Loucy (cell line): ENCODE data around the gene CCDC33.

Source experiments
- H2AFZ ChIP-seq: fragments of 200-600 bp; sonication (generic); 2 replicates; pipeline ENCODE4 v1.6.0; 2016; ENCODE audit warnings: antibody characterized with exemption, mild to moderate bottlenecking, low read length, moderate library complexity
- H3F3A ChIP-seq: fragments of 200-600 bp; 2 replicates; pipeline ENCODE4 v1.6.0; 2016; ENCODE audit warnings: antibody characterized with exemption, low read depth, mild to moderate bottlenecking
- H3K27me3 ChIP-seq: fragments of 200-600 bp; sonication (generic); 2 replicates; pipeline ENCODE4 v1.6.1; 2014; ENCODE audit warnings: low read length, mild to moderate bottlenecking; ENCODE audit not compliant: insufficient read depth, poor library complexity, severe bottlenecking
- H3K36me3 ChIP-seq: fragments of 200-600 bp; sonication (generic); 2 replicates; pipeline ENCODE4 v1.6.1; 2016; ENCODE audit warnings: low read length; ENCODE audit not compliant: insufficient read depth
- H3K4me1 ChIP-seq: fragments of 200-600 bp; sonication (generic); 2 replicates; pipeline ENCODE4 v1.5.1; 2014; ENCODE audit warnings: low read length, mild to moderate bottlenecking; ENCODE audit not compliant: insufficient read depth, poor library complexity, severe bottlenecking
- H3K4me2 ChIP-seq: fragments of 200-600 bp; sonication (generic); 2 replicates; pipeline ENCODE4 v1.6.0; 2014; ENCODE audit warnings: antibody characterized with exemption, low read length, low read depth, mild to moderate bottlenecking; ENCODE audit not compliant: poor library complexity, severe bottlenecking
- H3K4me3 ChIP-seq: fragments of 200-600 bp; sonication (generic); 2 replicates; pipeline ENCODE4 v1.5.1; 2014; ENCODE audit warnings: low read length, mild to moderate bottlenecking, mixed read lengths; ENCODE audit not compliant: poor library complexity, severe bottlenecking
- H3K79me2 ChIP-seq: fragments of 200-600 bp; sonication (generic); 2 replicates; pipeline ENCODE4 v1.6.1; 2014; ENCODE audit warnings: low read length; ENCODE audit not compliant: insufficient read depth
- H3K9ac ChIP-seq: fragments of 200-600 bp; sonication (generic); 2 replicates; pipeline ENCODE4 v1.6.0; 2014; ENCODE audit warnings: mild to moderate bottlenecking, low read depth, low read length, moderate library complexity; ENCODE audit not compliant: poor library complexity, severe bottlenecking
- H3K9me2 ChIP-seq: fragments of 200-600 bp; sonication (generic); replicated peaks from 2 replicates; pipeline ENCODE4 v1.6.1; 2016; ENCODE audit warnings: low read depth, low read length, mixed read lengths
- H3K9me3 ChIP-seq: fragments of 200-600 bp; sonication (generic); 2 replicates; pipeline ENCODE4 v1.6.1; 2014; ENCODE audit warnings: mild to moderate bottlenecking, antibody characterized with exemption, low read length, low read depth; ENCODE audit not compliant: insufficient read depth
- H4K20me1 ChIP-seq: fragments of 200-600 bp; sonication (generic); 2 replicates; pipeline ENCODE4 v1.6.0; 2014; ENCODE audit warnings: antibody characterized with exemption, low read length, mild to moderate bottlenecking; ENCODE audit not compliant: insufficient read depth, poor library complexity, severe bottlenecking
- EZH2phosphoT487 ChIP-seq: fragments of 200-600 bp; IDR thresholded peaks from 2 replicates; pipeline ENCODE4 v1.6.1; 2018; ENCODE audit warnings: antibody characterized with exemption, mild to moderate bottlenecking, moderate library complexity, borderline replicate concordance
- TF ChIP-seq, protein P1 (sequence below): fragments of 200-600 bp; sonication (generic); conservative IDR thresholded peaks from 2 replicates; pipeline ENCODE4 v1.5.1; 2014; ENCODE audit warnings: mild to moderate bottlenecking, antibody characterized with exemption, low read length

The CCDC33 gene

GRCh38 chr15:74215958-74216357, 20.2 kb upstream of the CCDC33 start:
- Histone ChIP-seq H4K20me1 (no peaks in the 10 kb centered on the region), H3K9me3 (no peaks in the 10 kb centered on the region), H3K27me3 (no peaks in the 10 kb centered on the region), H3K4me1 (peaks cover 45% of the 10 kb centered on the region), H2AFZ (no peak overlapping the region), H3K9me2 (no peaks in the 10 kb centered on the region), H3K4me2 (no peak overlapping the region), H3K79me2 (peaks cover 3% of the 10 kb centered on the region; the same call in 1 of the 2 replicates), H3F3A (no peaks in the 10 kb centered on the region), H3K4me3 (no peak overlapping the region), H3K9ac (no peak overlapping the region), H3K36me3 (no peaks in the 10 kb centered on the region)
- no peak for TF ChIP-seq EZH2phosphoT487
- TF ChIP-seq, protein P1, sequence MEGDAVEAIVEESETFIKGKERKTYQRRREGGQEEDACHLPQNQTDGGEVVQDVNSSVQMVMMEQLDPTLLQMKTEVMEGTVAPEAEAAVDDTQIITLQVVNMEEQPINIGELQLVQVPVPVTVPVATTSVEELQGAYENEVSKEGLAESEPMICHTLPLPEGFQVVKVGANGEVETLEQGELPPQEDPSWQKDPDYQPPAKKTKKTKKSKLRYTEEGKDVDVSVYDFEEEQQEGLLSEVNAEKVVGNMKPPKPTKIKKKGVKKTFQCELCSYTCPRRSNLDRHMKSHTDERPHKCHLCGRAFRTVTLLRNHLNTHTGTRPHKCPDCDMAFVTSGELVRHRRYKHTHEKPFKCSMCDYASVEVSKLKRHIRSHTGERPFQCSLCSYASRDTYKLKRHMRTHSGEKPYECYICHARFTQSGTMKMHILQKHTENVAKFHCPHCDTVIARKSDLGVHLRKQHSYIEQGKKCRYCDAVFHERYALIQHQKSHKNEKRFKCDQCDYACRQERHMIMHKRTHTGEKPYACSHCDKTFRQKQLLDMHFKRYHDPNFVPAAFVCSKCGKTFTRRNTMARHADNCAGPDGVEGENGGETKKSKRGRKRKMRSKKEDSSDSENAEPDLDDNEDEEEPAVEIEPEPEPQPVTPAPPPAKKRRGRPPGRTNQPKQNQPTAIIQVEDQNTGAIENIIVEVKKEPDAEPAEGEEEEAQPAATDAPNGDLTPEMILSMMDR, result no peak

DNA sequence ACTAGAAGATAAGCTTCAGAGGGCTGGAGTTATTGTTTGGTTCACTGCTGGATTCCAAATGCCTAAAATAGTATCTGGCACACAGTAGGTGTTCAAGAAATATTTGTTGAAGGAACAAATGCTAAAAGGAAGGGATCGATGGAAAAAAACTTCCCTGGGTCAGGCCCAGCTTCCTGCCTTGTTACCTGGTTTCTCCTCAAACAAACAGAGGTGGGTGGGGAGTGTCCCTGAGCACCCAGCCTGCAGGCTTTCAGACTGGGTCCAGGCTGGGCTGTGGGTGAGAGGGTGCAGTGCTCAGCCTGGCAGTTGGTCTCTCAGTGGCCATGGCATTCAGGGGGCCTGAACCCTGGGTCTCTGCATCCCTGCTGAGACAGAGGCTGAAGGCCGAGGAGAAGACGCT, 19.2 kb upstream of the CCDC33 start:
- Histone ChIP-seq H3K27me3 (no peaks in the 10 kb centered on the region), H3K36me3 (no peaks in the 10 kb centered on the region)

GRCh38 chr15:74217907-74218885, 17.9 kb upstream of the CCDC33 start:
- H3K36me3 ChIP-seq, result no peaks in the 10 kb centered on the region
- no peaks in the 10 kb centered on the region for H3K9me3 ChIP-seq
- no peak overlapping the region for H3K4me3 ChIP-seq
- H4K20me1 ChIP-seq, result no peaks in the 10 kb centered on the region
- TF ChIP-seq, protein P1, result no peak
- TF ChIP-seq EZH2phosphoT487, result no peak
- no peaks in the 10 kb centered on the region for H3K9me2 ChIP-seq
- H3K27me3 ChIP-seq, result no peaks in the 10 kb centered on the region
- no peak overlapping the region for H3K4me2 ChIP-seq
- peaks cover 30% of the 10 kb centered on the region for H3K4me1 ChIP-seq
- H3K9ac ChIP-seq, result no peak overlapping the region
- H3F3A ChIP-seq, result no peaks in the 10 kb centered on the region
- no peaks in the 10 kb centered on the region for H3K79me2 ChIP-seq
- no peak overlapping the region for H2AFZ ChIP-seq

More for the DNA sequence above, 19.2 kb upstream of the CCDC33 start:
- Histone ChIP-seq H2AFZ (no peak overlapping the region), H3K4me1 (peaks cover 41% of the 10 kb centered on the region), H3K9ac (no peak overlapping the region), H3K9me3 (no peaks in the 10 kb centered on the region), H4K20me1 (no peaks in the 10 kb centered on the region), H3K4me3 (no peak overlapping the region), H3K9me2 (no peaks in the 10 kb centered on the region), H3F3A (no peaks in the 10 kb centered on the region), H3K79me2 (no peaks in the 10 kb centered on the region; the same call in 1 of the 2 replicates), H3K4me2 (no peak overlapping the region)
- no peak for TF ChIP-seq EZH2phosphoT487
- TF ChIP-seq, protein P1, result no peak
